Middle frontal gyrus (tissue), 1 donor: ENCODE measurements around the gene CUL7.

Experiments used
- DNase-seq: peaks from one replicate; pipeline ENCODE4 v3.0.0-alpha.2; 2015; ENCODE audit warnings: low spot score; ENCODE audit errors: extremely low spot score

The CUL7 gene

DNA sequence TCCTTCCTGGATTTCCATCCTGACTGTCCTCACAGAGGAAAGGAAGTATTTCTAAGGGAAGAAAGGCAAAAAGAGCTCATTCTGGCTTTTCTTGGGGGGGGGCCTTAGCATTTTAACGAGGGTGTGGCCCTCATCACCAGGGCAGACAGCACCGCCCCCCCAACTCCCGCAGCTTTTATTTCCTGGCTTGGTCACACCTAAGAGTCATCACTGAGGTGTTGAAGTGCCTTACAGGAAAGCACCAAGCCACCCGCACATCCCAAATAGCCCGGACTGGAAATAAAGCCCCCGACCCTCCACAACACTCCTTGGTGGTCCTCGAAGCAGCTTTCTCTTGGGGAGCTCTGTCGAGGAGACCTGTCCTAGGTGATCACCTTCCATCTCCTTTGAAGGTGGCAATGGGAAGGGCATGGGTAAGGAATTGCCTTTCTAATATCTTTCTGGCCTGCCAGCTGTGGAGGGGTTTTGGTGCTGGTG lies 23.7 kb upstream of the CUL7 start:
- no peak for DNase-seq

DNA sequence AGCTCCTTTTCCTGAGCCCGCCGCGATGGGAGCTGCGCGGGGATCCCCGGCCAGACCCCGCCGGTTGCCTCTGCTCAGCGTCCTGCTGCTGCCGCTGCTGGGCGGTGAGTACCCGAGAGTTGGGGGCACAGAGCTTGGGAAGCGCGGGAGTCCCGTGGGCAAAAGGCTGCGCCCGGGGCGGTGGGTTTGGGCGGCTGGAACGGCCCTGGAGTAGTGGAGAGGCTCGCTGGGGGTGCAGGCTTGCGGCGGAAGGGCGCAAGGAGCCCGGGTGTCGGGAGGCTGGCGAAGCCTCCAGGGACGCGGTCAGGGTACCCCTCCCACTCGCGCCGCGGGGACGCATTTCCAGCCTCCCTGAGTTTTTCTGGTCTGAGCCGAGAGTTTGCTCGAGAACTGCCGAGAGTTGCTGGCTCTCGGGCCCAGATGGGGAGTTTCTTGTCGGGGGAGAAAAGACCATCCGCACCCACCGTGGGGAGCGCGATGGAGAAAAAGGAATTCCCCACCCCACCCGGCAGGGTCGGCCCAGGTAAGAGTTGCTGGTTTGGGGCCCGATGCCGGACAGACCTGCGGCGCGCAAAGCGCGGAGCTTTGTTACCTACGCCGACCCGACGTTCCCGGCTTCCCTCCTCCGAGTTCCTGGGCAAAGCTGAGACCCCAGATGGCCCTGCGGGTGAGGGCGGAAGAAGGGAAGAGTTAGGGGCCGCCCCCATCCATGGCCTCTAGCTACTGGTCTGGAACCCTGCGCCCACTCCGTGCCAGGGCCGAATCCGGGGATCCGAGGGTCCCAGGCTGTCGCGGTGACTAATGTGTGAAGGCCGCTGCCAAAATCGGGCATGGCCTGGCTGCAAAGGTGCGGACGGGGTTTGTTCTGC lies 23.0 kb upstream of the CUL7 start:
- no peak for DNase-seq

DNA sequence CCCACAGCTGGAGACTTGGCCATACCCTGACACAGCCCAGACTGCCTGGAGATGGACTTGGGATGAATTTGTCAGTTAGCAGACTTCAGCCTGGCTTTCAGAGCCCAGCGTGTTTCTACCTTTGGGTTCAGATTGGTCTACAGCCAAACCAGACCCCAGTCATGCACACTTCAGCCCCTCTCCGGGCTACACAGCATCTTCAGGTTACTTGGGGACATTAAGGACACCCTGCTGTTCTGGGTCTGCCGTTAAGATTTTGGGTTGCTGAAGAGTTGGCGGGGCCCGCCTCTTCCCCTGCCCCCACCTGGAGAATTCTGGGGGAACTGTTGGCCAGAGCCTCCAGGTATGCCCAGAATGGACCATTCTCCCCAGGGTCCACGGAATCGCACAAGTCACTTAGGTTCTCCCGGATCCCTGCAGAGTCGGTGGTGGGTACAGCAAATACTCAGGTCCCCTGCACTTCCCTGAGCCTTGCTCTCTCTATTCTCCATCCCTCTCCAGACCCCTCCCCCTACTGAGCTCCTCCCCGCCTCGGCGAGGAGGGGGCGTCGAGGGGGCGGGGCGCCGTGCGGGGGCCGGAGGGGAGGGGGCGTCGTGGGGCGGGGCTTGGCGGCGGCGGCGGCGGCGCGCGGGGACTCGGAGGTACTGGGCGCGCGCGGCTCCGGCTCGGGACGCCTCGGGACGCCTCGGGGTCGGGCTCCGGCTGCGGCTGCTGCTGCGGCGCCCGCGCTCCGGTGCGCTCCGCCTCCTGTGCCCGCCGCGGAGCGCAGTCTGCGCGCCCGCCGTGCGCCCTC lies 22.2 kb upstream of the CUL7 start, which contains the start of gene PTK7:
Gene PTK7, plus strand, starts transcription at position 645 of the 794 bp plus-strand sequence. CDS start 175 bp downstream, outside the sequence.
- no peak for DNase-seq

DNA sequence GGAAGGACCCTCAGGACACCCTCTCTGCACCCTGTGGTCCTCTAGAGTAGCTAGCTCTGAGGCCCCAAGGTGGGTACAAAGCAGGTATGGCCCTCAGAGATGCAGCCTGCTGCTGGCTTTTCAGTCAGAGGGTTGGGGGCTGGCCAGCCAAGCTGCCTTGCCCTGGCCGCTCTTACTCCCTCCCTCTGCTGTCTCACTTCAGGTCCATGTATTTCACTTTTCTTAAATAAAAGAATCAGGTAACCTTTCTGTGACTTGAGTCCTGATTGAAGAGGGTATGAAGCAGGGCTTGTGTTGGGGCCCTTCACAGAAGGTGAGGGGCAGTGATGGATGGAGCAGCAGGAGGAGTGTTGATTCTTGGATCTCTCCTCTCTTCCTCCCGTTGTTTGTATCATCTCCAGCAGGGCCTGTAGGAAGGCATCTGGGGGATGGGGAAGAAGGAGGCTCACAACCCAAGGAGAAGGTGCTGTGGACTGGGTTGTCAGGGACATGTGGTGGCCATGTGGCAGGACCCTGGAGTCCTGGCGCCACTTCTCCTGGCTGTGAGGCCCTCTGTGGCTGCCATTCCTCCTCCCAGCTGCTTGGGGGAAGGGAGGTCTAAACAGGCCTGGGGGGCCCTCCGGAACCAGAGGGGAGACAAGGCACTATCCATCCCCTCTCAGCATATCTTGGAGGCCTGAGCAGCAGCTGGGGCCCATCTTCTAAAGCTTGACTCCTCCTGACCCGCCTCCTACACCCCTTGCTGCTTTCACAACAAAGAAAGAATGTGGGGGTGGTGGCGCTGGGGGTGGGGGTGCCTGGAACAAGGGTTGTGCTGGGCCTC lies 21.4 kb upstream of the CUL7 start:
- DNase-seq: no peak

DNA sequence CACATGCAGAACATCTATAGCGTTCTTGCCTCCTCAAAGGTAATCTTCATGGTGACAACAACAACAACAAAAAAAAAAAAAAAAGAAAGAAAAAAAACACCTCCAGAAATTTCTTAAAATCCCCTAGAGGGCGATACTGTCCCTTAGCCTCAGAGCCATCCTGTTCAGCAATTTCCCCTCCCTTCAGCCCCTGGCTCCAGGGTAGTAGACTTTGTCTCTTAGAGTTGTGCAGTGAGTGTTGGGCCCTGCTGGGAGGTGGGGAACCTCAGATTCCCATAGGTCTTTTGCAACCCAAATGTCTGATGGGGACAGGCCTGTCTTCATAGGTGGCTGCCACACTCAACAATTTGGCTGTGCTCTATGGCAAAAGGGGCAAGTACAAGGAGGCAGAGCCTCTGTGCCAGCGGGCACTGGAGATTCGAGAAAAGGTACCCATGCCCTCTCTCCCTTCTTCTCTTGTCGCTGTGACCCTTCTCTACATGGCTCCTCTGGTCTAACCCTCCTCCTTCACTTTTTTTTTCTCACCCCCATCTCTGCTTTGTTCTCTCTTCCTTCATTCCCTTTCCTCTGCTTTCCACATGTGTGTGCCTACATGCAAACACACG lies 16.5 kb upstream of the CUL7 start:
- no peak for DNase-seq

DNA sequence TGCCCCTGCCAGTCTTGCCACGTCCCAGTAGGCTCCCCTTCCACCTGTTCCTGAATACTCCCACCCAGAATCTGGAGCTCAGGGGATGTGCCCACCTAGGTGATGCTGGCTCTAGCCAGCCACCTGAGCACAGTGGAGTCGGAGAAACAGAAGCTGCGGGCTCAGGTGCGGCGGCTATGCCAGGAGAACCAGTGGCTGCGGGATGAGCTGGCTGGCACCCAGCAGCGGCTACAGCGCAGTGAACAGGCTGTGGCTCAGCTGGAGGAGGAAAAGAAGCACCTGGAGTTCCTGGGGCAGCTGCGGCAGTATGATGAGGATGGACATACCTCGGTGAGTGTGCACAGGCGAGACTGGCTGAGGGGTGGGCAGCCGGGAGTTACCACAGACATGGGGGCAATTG lies 9.2 kb upstream of the CUL7 start:
- DNase-seq: no peak

DNA sequence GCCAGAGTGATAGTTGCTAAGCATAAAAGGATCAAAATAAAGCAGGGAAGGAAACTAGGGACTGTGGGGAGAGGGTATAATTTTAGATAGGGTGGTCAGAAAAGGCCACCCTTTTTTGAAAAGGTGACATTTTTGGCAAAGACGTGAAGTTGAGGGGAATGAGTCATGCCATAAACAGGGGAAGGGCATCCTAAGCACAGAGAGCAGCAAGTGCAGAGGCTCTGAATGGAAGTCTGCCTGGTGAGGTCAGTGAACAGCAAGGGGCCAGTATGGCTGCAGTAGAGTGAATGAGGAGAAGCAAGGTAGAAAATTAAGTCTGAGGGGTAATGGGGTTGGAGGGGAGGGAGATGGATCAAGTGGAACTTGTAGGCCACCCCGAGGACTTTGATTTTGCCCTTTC lies 8.2 kb upstream of the CUL7 start:
- no peak for DNase-seq

DNA sequence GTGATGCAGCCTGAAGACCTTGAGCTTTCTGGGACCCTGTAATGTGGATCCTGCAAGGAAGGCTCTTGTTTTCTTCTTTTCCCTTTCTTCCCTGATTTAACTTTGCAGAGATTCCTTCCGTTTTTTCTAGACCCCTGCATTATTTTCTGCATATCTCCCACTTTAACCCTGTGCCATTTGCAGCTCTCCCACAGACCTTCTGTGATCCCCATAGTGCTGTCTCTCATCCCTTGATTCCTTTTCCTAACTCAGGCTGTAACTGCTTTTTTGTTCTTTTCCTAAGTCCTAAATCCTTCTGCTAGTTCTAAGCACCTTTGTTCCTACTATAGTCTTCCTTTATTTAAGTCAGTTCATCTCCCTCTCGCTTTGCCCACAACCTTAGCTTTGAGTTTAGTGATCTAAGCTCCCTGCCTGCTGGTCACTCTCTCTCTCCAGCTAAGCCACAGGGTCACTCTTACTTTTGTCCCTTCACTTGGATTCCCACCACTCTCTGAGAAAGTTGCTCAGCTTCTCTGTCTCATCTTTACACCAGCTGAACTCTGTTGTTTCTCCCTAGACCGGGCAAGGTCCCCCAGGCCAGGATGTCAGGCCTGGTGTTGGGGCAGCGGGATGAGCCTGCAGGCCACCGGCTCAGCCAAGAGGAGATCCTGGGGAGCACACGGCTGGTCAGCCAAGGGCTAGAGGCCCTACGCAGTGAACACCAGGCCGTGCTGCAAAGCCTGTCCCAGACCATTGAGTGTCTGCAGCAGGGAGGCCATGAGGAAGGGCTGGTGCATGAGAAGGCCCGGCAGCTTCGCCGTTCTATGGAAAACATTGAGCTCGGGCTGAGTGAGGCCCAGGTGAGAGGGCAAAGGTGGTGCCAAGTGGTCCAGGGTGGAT lies 7.3 kb upstream of the CUL7 start:
- no peak for DNase-seq

DNA sequence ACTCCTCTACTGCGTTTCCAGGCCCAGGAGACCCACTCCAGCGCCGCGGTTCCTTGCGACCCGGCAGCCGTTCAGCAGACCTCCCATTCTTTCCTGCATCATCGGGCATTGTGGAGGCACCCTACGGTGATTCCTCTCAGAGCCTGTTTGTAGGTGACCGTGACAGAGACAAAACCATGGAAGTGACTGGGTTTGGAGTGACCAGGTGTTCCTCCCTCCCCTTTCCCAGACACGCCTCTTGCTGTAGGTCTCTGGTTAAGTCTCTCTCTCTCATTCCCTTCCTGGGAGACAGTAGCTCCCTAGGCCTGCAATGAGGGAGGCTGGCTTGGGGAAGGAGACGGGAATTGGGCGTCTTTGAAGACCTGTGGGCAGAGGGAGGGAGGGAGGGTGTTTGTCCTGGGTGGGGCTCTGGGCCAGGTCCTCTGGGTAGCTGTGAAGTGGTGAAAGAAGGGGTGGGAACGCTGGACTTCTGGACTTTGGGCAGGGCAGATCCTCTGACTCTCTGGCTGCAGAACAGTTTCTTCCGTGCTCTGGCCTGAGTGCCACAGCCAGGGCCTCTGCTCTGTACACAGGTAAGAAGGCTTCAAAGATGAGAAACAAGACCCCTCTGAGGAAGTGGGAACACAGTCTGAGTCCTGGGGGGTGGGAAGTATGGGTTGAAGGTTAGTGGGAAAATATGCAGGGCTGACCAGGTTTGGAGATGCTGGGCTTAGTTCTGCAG lies 6.5 kb upstream of the CUL7 start:
- DNase-seq: no peak

DNA sequence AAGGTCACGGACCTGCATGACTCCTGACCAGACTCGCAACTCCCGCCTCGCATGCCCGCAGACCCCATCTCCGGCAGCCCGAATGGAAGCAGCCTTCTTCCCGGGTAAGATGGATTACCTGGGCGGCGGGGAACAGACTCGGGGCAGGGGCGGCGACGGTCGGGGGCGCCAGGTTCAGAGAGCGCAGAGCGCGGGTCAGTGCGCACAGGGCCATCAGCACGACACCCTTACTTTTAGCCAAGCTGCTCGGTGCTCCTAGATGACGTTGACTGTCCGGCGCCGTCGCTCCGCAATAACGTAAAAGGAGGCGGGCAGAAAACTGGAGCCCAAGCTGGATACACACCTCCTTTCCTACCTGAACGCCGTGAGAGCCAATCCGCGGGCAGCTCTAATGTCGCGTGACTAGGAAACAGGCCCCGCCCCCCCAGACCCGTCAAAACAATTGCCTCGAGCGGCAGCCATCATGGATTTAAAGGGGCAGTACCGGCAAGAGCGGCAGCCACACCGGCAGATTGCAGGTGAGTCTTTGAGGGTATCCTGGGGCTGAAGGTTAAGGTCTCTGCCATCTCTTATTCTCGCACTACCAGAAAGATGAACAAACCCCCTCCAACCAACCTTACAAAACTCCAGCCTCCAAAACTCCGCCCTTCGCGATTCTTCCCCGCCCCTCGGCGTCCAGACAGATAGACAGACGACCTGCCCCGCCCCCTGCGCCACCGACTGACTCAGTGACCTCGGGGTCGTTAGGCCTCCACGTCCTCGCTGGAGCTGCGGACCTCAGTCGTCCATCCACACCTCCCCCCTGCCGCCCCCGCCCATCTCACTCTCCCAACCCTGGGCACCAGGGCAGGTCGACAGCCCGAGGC lies 5.8 kb upstream of the CUL7 start, which contains the start of the genes KLC4 and MRPL2:
Gene KLC4, plus strand, starts transcription at position 464 of the 866 bp plus-strand sequence. CDS start 1,705 bp downstream, outside the sequence.
Gene MRPL2, minus strand, starts transcription at position 267 of the 866 bp plus-strand sequence. Its CDS starts 53 bp downstream, at position 214.
- peak; percentile 98 for DNase-seq

DNA sequence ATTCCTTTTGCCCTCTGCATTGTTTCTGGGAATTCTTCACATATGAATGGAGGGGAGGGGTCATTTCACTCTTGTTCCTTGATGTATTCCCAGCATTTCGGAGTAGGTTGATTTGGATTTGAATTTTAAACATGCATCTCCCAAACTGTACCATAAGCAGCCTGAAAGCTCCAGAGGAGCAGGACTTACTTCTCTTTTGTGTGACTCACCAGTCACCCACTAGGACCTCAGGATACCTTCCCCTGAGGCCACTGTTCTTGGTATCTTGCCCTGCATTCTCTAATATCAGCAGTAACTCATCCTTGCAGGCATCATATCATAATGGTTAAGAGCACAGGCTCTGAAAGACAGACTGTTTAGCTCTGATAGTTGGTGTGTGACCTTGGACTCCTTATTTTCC lies 4.9 kb upstream of the CUL7 start:
- no peak for DNase-seq

DNA sequence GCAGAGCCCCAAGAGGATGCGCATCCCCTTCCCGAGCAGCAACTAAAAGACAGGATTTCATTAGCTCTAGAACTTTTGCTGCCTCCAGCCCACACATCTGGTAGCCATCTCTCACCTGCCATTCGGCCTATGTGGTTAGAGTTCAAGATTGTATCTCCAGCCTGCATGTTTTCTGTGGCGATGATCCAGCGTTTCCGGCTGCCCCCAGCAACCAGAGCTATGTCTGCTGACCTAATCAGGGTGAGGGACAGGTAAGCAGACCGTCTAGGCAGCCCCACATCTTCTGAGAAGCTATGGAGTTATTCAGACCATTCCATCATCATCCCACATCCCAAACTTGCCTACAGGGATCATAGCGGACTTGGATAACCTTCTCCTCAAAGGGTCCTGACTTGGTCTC lies 2.3 kb upstream of the CUL7 start:
- no peak for DNase-seq

DNA sequence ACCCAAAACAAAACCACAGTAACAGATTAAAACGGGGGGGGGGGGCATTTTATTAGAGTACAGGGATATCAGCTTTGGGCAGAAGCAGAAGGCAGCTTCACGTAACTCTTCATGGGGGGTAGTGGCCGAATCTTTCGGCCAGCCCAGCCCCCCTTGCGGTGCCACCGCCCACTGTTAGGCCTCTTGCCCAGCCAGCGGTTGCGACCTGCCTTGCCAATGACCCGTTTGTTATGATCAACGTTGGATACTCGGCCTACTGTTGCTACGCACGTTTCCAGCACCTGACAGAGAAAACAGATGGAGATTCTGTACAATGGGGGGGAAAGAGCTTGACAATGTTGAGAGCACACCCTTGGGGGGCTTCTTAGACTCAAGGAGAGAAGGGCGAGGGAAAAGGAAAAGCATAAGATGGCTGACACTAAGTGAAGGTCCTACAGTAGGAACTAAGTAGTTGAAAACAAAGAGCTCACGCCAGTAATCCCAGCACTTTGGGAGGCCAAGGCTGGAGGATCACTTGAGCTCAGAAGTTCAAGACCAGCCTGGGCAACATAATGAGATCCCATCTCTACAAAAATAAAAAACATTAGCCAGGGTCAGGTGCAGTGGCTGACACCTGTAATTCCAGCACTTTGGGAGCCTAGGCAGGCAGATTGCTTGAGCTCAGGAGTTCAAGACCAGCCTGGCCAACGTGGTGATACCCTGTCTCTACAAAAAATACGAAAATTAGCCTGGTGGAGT lies 724 bp upstream of the CUL7 start:
- no peak for DNase-seq

DNA sequence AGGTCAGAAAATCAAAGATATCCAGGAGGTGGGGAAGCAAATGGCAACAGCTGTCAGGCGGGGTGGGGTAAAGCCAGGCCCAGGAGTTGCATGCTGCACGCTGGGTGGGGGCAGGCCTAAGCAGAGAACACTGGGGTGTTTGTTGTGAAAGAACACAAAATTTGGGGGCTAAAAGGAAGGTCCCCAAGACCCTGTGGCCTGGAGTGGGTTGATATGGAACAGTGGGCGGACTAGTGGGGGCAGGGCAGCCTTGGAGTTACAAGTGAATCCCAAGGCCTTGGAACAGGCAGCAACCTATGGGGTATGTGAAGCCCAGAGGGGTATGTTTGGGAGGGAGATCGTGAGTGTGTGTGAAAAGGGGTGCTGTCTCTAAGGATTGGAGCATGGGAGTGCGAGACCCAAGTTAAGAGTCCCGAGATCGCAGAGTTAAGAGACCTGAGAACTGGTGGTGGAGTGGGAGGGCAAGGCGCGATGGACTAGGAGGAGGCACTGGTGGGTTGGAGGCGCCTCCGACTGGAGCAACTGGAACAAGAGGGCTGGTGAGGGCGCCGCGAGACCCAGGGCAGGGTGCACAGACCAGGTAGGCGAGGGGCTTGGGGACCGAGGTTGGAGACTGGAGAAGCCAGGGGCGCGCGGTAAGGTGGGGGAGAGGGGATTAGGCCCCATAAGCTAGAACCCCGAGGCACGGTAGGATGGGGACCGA lies 658 bp downstream of the CUL7 start:
- DNase-seq: no peak

DNA sequence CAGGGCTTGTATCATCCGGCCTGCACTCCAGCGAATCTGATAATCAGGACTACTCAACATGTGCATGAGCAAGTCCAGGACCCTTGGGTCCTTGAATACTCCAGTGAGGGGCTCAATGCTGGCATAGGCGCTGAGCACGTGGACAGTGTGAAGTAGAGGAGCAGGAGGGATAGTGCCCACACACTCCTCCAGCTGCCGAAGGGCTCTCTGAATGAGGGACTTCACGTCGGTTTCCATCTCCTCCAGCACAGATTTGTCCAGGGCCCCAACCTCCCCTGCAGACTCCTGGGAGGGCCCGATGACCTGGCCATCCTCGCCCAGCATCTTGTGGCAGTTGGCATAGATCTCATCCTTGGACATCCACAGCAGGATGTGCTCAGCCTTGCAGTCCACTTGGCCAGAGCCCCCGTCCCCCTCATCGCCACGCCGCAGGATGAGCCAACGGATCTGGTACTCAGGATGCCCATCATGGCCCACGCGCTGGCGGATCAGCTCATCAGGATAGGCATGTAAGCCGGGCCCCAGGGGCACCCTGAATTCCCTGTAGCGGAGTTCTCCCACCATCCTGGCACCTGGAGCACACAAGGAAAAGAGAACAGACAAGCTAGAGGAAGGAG lies 1.3 kb downstream of the CUL7 start:
- DNase-seq: no peak

DNA sequence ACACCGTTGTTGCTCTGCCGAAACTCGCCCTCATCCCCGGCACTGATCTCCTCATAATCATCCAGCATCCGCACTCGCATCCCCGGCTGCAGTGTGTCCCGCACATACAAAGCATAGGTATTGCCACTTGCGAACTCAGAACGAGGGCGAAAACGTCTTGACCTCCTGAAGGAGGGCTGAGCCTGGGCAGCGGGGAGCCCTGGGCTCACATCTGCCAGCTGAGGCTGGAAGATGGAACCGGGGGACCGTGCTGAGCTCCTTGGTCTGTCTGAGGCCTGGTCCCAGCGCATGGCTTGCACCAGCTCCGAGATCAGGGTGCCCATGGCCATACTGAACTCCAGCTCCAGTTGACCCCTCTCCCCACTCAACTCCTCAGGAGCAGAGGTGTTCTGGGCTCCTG lies 2.7 kb downstream of the CUL7 start:
- DNase-seq: no peak
